Esophagus squamous epithelium (tissue), 5 donors: Measurements from ENCODE around the gene ARL2. TPM values are rescaled to one million over a fixed set of nuclear protein-coding genes. Genes with fewer than 3 reads are reported as not detected.

Source experiments
- DNase-seq: peaks from one replicate; lab custom pipeline; 2025; lab: John Stamatoyannopoulos, UW
- H3K27ac ChIP-seq, 4 donors: fragments of 200-600 bp; sonication (generic); one replicate each; pipeline ENCODE4 v1.5.1; 2016 to 2019; ENCODE audit warnings: mild to moderate bottlenecking in 1 of 4
- H3K27me3 ChIP-seq, 4 donors: fragments of 200-600 bp; sonication (generic); 1 replicate in 3 of 4; 2 replicates in 1 of 4; pipeline versions ENCODE4 v1.5.1 to v1.6.0; 2017 to 2021; ENCODE audit warnings: antibody characterized with exemption in 1 of 4
- H3K36me3 ChIP-seq, 3 donors: fragments of 200-600 bp; sonication (generic); one replicate each; pipeline ENCODE4 v1.5.1; 2016 to 2019
- H3K4me1 ChIP-seq, 3 donors: fragments of 200-600 bp; sonication (generic); one replicate each; pipeline ENCODE4 v1.5.1; 2017 to 2019
- H3K4me3 ChIP-seq, 4 donors: fragments of 200-600 bp; sonication (generic); 1 replicate in 3 of 4; 2 replicates in 1 of 4; pipeline ENCODE4 v1.5.1; 2016 to 2019; ENCODE audit warnings: mild to moderate bottlenecking in 2 of 4, moderate library complexity in 1 of 4
- H3K9me3 ChIP-seq, 3 donors: fragments of 200-600 bp; sonication (generic); one replicate each; pipeline ENCODE4 v1.5.1; 2016 to 2019
- POLR2A ChIP-seq, 4 donors: fragments of 450-650 bp; IDR thresholded peaks; one replicate each; pipeline ENCODE4 v1.6.1; 2017; ENCODE audit warnings: antibody characterized with exemption in 4 of 4, mild to moderate bottlenecking in 4 of 4, moderate library complexity in 3 of 4
- WGBS, 2 donors: methylation state at CpG; one replicate each; pipeline ENCODE4 v1.1.5; 2018; 5-methylcytosine and 5-hydroxymethylcytosine counted together
- intact Hi-C: fragments of 100-400 bp; cut with DNase I; formaldehyde crosslinking; loops from one replicate; pipeline ENCODE4 v1.15.0; 2022
- small RNA-seq, 4 donors: library from RNA; depleted of rRNA; stranded (forward); fragments of <200 nt; gene quantifications; one replicate each; pipeline ENCODE3, GENCODE V24; 2016
- total RNA-seq, 4 donors: library from RNA; depleted of rRNA; stranded (reverse); fragments of >200 nt; gene quantifications; one replicate each; pipeline ENCODE4 v1.1.0, GENCODE V29; 2016
- TF ChIP-seq, protein P1 (sequence below), 6 experiments: fragments of 450-650 bp in 4 of 6; fragments of 200-600 bp in 2 of 6; sonication (generic) in 2 of 6; IDR thresholded peaks; one replicate each; pipeline ENCODE4 v1.5.1; 2016 to 2019; ENCODE audit warnings: antibody characterized with exemption in 6 of 6, mild to moderate bottlenecking in 4 of 6, moderate library complexity in 4 of 6
- donor health status: DM: yes; HTN: yes; CAD: no.

ARL2 gene
- total RNA-seq, 4 donors from 2014 or later: 42.5 to 82.1 (median 65.0) TPM

DNA sequence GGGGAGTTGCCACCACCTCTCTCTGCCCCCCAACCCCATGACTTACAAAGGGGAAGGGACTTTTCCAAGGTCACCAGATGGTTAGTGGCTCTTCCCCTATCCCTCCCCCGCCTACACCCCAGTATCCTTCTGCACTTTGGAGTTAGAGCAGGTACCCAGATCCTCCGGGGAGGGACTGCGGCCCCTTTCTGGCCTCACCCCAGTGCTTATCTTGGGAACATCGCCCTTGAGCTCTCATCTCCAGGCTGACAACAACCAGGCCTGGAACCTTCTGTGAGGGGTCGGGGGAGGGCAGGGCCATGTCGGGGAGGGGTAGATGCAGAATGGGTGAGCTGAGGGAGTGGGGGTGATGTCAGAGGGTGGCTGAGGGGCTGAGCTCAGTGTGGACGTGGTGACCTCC, 51.9 kb downstream of the ARL2 start:
- Histone ChIP-seq H3K27me3 (no peaks in the 10 kb centered on the region), H3K9me3 (no peaks in the 10 kb centered on the region), H3K4me3 (no peak overlapping the region), H3K27ac (no peak overlapping the region), H3K4me1 (no peaks in the 10 kb centered on the region), H3K36me3 (no peaks in the 10 kb centered on the region)
- intact Hi-C loops: no loop called here
- WGBS, 2 donors: 77% methylated on average over 6 of the region's 7 CpGs; no CpG with 5 or more reads in 1 of the 2 donors
- no peak for TF ChIP-seq POLR2A (IDR thresholded peaks at IDR 0.05)
- TF ChIP-seq, protein P1, sequence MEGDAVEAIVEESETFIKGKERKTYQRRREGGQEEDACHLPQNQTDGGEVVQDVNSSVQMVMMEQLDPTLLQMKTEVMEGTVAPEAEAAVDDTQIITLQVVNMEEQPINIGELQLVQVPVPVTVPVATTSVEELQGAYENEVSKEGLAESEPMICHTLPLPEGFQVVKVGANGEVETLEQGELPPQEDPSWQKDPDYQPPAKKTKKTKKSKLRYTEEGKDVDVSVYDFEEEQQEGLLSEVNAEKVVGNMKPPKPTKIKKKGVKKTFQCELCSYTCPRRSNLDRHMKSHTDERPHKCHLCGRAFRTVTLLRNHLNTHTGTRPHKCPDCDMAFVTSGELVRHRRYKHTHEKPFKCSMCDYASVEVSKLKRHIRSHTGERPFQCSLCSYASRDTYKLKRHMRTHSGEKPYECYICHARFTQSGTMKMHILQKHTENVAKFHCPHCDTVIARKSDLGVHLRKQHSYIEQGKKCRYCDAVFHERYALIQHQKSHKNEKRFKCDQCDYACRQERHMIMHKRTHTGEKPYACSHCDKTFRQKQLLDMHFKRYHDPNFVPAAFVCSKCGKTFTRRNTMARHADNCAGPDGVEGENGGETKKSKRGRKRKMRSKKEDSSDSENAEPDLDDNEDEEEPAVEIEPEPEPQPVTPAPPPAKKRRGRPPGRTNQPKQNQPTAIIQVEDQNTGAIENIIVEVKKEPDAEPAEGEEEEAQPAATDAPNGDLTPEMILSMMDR (IDR thresholded peaks at IDR 0.05): no peak
- DNase-seq: no peak

DNA sequence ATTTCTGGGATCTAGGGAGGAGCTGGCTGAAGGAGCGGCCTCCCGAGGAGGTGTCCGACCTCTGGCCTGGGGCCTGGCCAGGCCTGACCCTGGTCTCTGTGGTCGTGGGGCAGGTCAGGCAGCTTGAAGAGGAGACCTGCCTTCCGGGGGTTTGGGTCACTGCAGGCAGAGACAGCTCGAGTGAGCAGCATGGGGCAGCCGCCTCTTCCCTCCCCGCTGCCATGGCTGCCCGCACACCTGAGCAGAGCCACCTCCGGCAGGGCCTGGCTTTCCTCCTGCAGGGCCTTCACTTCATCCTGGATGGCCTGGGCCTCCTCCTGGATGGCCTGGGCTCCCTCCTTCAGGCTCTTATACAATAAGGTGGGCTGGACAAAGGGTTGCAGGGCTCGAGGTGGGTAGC, 52.4 kb downstream of the ARL2 start:
- Histone ChIP-seq H3K27ac (no peak overlapping the region), H3K9me3 (no peaks in the 10 kb centered on the region), H3K36me3 (no peaks in the 10 kb centered on the region), H3K27me3 (no peaks in the 10 kb centered on the region), H3K4me1 (no peaks in the 10 kb centered on the region), H3K4me3 (no peak overlapping the region)
- intact Hi-C loops: no loop called here
- TF ChIP-seq, protein P1 (IDR thresholded peaks at IDR 0.05): no peak
- TF ChIP-seq POLR2A (IDR thresholded peaks at IDR 0.05): no peak
- no CpG with 5 or more reads among the region's 11 CpGs for WGBS, 2 donors
- no peak for DNase-seq

DNA sequence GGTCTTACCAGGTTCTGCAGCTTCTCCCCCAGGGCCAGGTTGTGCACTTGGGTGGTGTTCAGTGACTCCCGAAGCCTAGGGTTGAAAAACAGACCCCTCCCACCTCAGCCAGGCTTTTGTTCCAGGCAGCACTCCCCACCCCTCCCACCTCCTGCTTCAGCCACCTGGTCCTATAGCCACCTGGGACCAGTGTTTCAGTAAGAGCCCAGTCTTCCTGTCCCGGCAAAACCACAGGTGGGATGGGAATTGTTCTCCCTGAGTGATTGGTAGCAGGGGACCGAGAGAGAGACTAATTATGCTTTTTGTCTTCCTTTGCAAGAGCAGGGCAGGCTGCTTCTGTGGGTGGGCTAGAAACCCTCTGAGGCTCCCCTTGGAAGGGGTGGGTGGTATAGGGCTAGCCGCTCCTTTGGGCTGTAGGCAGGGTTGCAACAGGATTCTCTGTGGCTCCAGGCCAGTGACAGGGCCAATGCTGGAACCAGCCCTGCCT, 52.9 kb downstream of the ARL2 start:
- no peaks in the 10 kb centered on the region for H3K9me3 ChIP-seq
- no peak for DNase-seq
- H3K27ac ChIP-seq: no peak overlapping the region
- no peaks in the 10 kb centered on the region for H3K4me1 ChIP-seq
- H3K27me3 ChIP-seq: no peaks in the 10 kb centered on the region
- H3K36me3 ChIP-seq: no peaks in the 10 kb centered on the region
- 63 to 80% methylated on average over 2 of the region's 4 CpGs for WGBS, 2 donors
- no peak overlapping the region for H3K4me3 ChIP-seq
- intact Hi-C loops: no loop called here
- TF ChIP-seq, protein P1 (IDR thresholded peaks at IDR 0.05): no peak
- TF ChIP-seq POLR2A (IDR thresholded peaks at IDR 0.05): no peak

DNA sequence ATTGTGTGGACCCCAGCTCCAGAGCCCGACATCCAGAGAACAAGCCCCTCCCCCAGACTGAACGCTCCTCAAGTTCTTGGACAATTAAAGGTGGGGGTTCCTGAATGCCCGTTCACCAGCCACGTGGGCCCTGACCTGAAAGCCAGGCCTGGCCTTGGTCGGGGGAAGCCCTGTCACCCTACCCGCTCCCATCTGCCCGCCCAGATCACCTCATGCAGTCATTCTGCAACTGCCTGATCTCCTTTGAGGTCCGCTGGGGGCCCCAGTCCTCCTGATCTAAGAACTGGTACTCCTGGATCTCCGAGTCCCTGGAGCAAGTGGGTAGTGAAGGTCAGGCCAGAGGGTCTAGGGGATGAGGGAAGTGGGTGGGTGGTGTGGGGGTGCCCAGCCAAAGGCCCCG, 53.5 kb downstream of the ARL2 start:
- TF ChIP-seq POLR2A (IDR thresholded peaks at IDR 0.05): no peak
- TF ChIP-seq, protein P1 (IDR thresholded peaks at IDR 0.05): no peak
- Histone ChIP-seq H3K9me3 (no peaks in the 10 kb centered on the region), H3K4me3 (no peak overlapping the region), H3K4me1 (no peaks in the 10 kb centered on the region), H3K36me3 (no peaks in the 10 kb centered on the region), H3K27me3 (no peaks in the 10 kb centered on the region), H3K27ac (no peak overlapping the region)
- intact Hi-C loops: no loop called here
- DNase-seq: no peak
- 89 to 100% methylated on average over 1 to 3 of the region's 10 CpGs for WGBS, 2 donors

DNA sequence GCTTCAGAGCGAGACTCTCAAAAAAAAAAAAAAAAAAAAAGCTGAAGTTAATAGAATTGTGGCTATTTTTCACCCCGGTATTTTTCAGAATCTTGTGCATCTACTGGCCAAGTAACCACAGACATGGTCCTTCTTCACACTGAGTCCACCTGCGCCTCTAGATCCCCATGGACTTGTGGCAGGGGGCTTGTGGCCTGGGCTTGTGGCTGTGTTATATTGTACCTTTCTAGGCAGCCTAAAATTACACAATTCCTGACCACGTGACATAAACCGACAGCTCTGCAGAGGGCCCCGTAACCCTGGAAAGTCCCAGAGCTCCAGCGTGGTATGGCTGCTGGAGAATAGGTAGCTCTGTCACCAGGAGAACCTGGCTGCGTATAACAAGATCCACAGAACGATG, 55.3 kb downstream of the ARL2 start:
- WGBS, 2 donors: 33 to 59% methylated on average over 5 to 9 of the region's 9 CpGs
- H3K27ac ChIP-seq: no peak overlapping the region
- no peaks in the 10 kb centered on the region for H3K27me3 ChIP-seq
- TF ChIP-seq, protein P1 (IDR thresholded peaks at IDR 0.05): no peak
- TF ChIP-seq POLR2A (IDR thresholded peaks at IDR 0.05): no peak
- H3K4me3 ChIP-seq: no peak overlapping the region
- intact Hi-C loops: no loop called here
- H3K9me3 ChIP-seq: no peaks in the 10 kb centered on the region
- H3K36me3 ChIP-seq: no peaks in the 10 kb centered on the region
- no peaks in the 10 kb centered on the region for H3K4me1 ChIP-seq
- no peak for DNase-seq

Small RNAs within 50 kb of the gene (small RNA-seq; reads per million reads assigned to genes)
- 0 reads per million in 4 donors for gene MIR6879
- 0 to 0.36 (median 0) reads per million in 4 donors for gene SNX15

Other genes starting within 250 kb of the ARL2 start
- 100 to 1,000 TPM; 136 to 292 (median 223) TPM for gene SF1, start 235.6 kb upstream of the ARL2 start, total RNA-seq
- 1 to 10 TPM; 3.6 to 9.0 (median 6.1) TPM for gene MAP4K2, start 210.9 kb upstream of the ARL2 start, total RNA-seq
- gene MEN1, start 203.6 kb upstream of the ARL2 start, total RNA-seq: 10 to 100 TPM; 14.9 to 23.3 (median 17.0) TPM
- gene CDC42BPG, start 169.5 kb upstream of the ARL2 start, total RNA-seq: 10 to 100 TPM; 16.4 to 48.5 (median 25.0) TPM
- 10 to 100 TPM; 29.5 to 44.0 (median 31.8) TPM for gene EHD1, start 135.5 kb upstream of the ARL2 start, total RNA-seq
- 10 to 100 TPM; 14.1 to 26.1 (median 19.6) TPM for gene ATG2A, start 97.0 kb upstream of the ARL2 start, total RNA-seq
- gene PPP2R5B, start 89.5 kb upstream of the ARL2 start, total RNA-seq: 10 to 100 TPM in 1 of 4 donors, 1 to 10 TPM in 3; 7.7 to 10.5 (median 8.6) TPM
- gene GPHA2, start 78.3 kb upstream of the ARL2 start, total RNA-seq: not detected
- gene MAJIN, start 42.1 kb upstream of the ARL2 start, total RNA-seq: not detected
- gene BATF2, start 17.2 kb upstream of the ARL2 start, total RNA-seq: under 1 TPM in 2 of 4 donors, not detected in 2; 0.38 to 0.76 TPM
- gene SNX15, start 13.3 kb downstream of the ARL2 start, total RNA-seq: 10 to 100 TPM in 3 of 4 donors, 1 to 10 TPM in 1; 9.8 to 18.6 (median 13.9) TPM
- gene SAC3D1, start 27.1 kb downstream of the ARL2 start, total RNA-seq: 10 to 100 TPM in 3 of 4 donors, 1 to 10 TPM in 1; 9.2 to 19.0 (median 15.1) TPM
- gene NAALADL1, start 44.4 kb downstream of the ARL2 start, total RNA-seq: 10 to 100 TPM in 1 of 4 donors, 1 to 10 TPM in 2, under 1 TPM in 1; 0.34 to 19.6 (median 3.1) TPM
- gene CDCA5, start 69.9 kb downstream of the ARL2 start, total RNA-seq: 10 to 100 TPM in 1 of 4 donors, 1 to 10 TPM in 3; 3.1 to 14.3 (median 9.0) TPM
- gene ZFPL1, start 70.1 kb downstream of the ARL2 start, total RNA-seq: 10 to 100 TPM; 24.0 to 52.2 (median 32.2) TPM
- gene VPS51, start 82.1 kb downstream of the ARL2 start, total RNA-seq: 100 to 1,000 TPM; 204 to 298 (median 224) TPM
- 10 to 100 TPM; 36.4 to 96.5 (median 74.7) TPM for gene TM7SF2, start 97.7 kb downstream of the ARL2 start, total RNA-seq
- 10 to 100 TPM; 12.4 to 17.0 (median 16.5) TPM for gene ZNHIT2, start 103.5 kb downstream of the ARL2 start, total RNA-seq
- gene FAU, start 108.0 kb downstream of the ARL2 start, total RNA-seq: 100 to 1,000 TPM; 436 to 777 (median 528) TPM
- 10 to 100 TPM; 68.1 to 76.2 (median 72.0) TPM for gene MRPL49, start 108.2 kb downstream of the ARL2 start, total RNA-seq
- 10 to 100 TPM; 20.4 to 39.3 (median 26.9) TPM for gene SYVN1, start 120.4 kb downstream of the ARL2 start, total RNA-seq
- gene SPDYC, start 156.1 kb downstream of the ARL2 start, total RNA-seq: not detected
- 100 to 1,000 TPM; 225 to 696 (median 354) TPM for gene CAPN1, start 167.8 kb downstream of the ARL2 start, total RNA-seq
- 10 to 100 TPM in 2 of 4 donors, 1 to 10 TPM in 2; 3.1 to 14.1 (median 10.4) TPM for gene POLA2, start 247.8 kb downstream of the ARL2 start, total RNA-seq